Measurements from ENCODE around the gene IL1R2. TPM values are rescaled to one million over a fixed set of nuclear protein-coding genes. Genes with fewer than 3 reads are reported as not detected.
"Not testable (repeated sequence)": the region's sequence is repeated elsewhere in the genome, so short reads cannot be mapped to it uniquely, and the experiment has no call there.

The IL1R2 gene
- total and polyA plus RNA-seq, 2 experiments from 2014 or later, result not detected

DNA sequence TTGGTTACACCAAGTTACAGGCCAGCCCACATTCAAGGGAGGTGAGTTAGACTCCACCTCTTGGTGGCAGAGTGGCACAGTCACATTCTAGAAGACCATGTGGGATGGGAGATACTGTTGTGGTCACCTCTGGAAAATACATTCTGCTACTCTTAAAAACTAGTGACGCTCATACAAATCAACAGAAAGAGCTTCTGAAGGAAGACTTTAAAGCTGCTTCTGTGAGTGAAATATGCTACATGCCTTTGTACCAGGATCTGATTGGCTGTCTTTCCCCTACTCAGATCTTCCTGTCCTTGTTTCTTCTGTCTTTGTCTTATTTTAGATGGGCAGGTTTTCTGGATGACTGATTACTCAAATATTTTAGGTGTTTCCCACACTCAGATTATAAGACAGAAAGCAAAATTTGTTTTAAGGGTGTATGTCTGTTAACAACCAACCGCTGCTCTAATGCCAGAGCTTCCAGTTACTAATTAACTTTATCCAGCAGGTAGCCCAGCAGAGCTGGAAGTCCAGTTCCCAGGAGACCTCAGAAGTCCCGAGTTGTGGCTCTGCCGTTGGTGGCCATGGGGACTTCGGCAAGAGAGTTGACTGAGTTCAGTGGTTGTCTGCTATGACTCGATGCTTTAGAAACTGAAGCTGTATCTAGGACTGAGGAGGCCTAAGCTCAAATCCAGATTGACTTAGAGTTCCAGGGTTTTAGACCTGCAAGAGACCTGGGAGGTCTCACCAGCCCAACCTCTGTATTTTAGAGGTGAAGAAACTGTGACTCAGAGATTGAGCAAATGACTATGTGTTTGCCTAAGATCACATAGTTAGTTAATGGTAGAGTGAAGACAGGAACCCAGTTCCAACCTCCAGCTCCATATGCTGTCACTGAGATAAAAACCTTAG lies 7.4 kb downstream of the IL1R2 start:
- TF ChIP-seq, protein P1, sequence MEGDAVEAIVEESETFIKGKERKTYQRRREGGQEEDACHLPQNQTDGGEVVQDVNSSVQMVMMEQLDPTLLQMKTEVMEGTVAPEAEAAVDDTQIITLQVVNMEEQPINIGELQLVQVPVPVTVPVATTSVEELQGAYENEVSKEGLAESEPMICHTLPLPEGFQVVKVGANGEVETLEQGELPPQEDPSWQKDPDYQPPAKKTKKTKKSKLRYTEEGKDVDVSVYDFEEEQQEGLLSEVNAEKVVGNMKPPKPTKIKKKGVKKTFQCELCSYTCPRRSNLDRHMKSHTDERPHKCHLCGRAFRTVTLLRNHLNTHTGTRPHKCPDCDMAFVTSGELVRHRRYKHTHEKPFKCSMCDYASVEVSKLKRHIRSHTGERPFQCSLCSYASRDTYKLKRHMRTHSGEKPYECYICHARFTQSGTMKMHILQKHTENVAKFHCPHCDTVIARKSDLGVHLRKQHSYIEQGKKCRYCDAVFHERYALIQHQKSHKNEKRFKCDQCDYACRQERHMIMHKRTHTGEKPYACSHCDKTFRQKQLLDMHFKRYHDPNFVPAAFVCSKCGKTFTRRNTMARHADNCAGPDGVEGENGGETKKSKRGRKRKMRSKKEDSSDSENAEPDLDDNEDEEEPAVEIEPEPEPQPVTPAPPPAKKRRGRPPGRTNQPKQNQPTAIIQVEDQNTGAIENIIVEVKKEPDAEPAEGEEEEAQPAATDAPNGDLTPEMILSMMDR (IDR thresholded peaks at IDR 0.05; ENCODE audit: low read depth, low read length), result no peak
- no peak overlapping the region for H3K4me3 ChIP-seq
- H3K27ac ChIP-seq, result no peak overlapping the region
- H3K9me3 ChIP-seq (ENCODE audit: low read depth), result no peaks in the 10 kb centered on the region
- H3K4me1 ChIP-seq (ENCODE audit: low read depth), result no peaks in the 10 kb centered on the region
- no peak for DNase-seq (ENCODE audit: low read depth in 1 of 2, low spot score in 1 of 2)
- H3K27me3 ChIP-seq, result no peaks in the 10 kb centered on the region
- no peaks in the 10 kb centered on the region for H3K36me3 ChIP-seq

DNA sequence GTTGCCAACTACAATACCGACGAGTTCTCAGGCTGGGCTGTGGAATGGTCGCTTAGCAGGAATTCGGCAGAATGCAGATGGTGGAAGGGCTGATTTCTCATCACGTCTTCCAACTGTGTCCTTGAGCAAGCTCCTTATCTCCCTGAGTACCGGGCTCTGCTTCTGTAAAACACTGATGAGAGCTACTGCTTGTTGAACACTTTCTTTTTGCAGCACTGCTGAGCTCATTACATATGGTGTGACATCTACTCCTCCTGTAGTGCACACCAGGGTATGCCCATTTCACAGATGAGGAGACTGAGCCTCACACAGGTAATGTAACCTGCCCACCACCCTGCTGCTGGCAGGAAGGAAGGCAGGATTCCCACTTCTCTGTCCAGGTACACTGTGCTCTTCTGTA lies 8.3 kb downstream of the IL1R2 start:
- TF ChIP-seq, protein P1 (IDR thresholded peaks at IDR 0.05; ENCODE audit: low read depth, low read length), result no peak
- Histone ChIP-seq H3K27me3 (no peaks in the 10 kb centered on the region), H3K4me1 (ENCODE audit: low read depth) (no peaks in the 10 kb centered on the region), H3K4me3 (no peak overlapping the region), H3K27ac (no peak overlapping the region), H3K36me3 (no peaks in the 10 kb centered on the region), H3K9me3 (ENCODE audit: low read depth) (no peaks in the 10 kb centered on the region)
- DNase-seq (ENCODE audit: low read depth in 1 of 2, low spot score in 1 of 2), result no peak

DNA sequence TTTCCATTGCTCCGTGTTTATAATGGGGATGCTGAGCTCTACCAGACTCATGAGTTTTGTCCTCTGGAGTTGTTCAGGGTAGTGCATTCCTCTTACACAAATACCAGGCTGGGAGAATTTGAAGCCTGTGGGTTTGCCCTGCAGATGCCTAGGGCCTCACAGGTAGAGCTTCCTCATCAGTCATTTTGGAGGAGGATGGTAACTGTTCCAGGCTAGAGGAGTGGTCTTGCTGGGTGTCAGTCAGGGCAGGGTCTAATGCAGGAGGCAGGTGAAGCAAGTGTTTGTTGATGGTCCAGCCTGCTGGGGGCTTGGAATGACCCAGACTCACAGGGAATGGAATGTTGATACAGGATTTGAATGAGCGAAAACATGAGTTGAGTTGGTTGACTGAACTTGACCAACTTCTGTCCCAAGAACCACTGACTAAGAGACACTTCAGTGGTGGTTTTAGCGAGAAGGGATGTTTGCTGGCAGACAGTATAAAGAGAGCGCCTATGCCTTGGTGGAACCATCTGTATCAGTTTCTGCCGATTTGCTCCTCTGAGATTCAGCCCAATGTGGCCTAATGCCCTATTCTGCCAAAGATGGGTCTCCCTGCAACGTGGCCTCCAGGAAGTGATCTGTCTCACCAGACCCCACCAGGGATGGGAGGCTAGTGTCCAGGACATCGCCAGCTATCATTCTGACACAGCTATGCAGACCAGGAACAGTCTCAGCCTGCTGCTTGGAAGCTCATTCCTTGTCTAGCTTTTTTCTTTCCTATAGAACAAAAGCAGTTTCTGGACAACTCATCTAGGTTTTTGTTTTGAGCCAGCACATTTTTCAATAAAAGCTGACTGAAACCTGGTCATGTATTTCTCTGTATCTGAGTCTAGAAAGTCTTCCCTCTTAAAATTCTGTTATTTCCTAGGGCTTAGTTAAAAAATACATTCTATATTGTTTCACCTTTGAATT lies 9.3 kb downstream of the IL1R2 start:
- TF ChIP-seq, protein P1 (IDR thresholded peaks at IDR 0.05; ENCODE audit: low read depth, low read length), result no peak
- H3K27ac ChIP-seq, result no peak overlapping the region
- H3K9me3 ChIP-seq (ENCODE audit: low read depth), result no peaks in the 10 kb centered on the region
- no peak for DNase-seq (ENCODE audit: low read depth in 1 of 2, low spot score in 1 of 2)
- no peaks in the 10 kb centered on the region for H3K36me3 ChIP-seq
- no peak overlapping the region for H3K4me3 ChIP-seq
- no peaks in the 10 kb centered on the region for H3K4me1 ChIP-seq (ENCODE audit: low read depth)
- H3K27me3 ChIP-seq, result no peaks in the 10 kb centered on the region

DNA sequence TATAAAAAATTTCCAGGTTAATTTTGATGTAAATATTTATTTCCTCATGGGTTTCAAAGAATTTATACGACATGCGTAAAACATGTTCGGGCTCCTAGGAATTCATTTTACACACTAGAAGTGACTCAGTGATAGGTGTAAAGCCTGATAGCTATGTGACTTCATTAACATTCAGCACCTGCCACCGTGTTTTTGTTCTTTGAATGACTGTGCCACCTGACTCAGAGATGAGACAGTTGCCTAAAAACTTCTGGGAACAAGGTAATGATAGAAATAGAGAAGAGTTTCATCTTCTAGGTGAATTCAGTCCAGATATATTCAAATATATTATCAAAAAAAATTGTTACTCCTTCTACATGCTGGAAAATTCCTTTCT lies 10.0 kb downstream of the IL1R2 start:
- Histone ChIP-seq H3K9me3 (ENCODE audit: low read depth) (no peaks in the 10 kb centered on the region), H3K4me1 (ENCODE audit: low read depth) (no peaks in the 10 kb centered on the region), H3K36me3 (no peaks in the 10 kb centered on the region), H3K27me3 (no peaks in the 10 kb centered on the region), H3K27ac (no peak overlapping the region), H3K4me3 (no peak overlapping the region)
- no peak for DNase-seq (ENCODE audit: low read depth in 1 of 2, low spot score in 1 of 2)
- TF ChIP-seq, protein P1 (IDR thresholded peaks at IDR 0.05; ENCODE audit: low read depth, low read length), result no peak

DNA sequence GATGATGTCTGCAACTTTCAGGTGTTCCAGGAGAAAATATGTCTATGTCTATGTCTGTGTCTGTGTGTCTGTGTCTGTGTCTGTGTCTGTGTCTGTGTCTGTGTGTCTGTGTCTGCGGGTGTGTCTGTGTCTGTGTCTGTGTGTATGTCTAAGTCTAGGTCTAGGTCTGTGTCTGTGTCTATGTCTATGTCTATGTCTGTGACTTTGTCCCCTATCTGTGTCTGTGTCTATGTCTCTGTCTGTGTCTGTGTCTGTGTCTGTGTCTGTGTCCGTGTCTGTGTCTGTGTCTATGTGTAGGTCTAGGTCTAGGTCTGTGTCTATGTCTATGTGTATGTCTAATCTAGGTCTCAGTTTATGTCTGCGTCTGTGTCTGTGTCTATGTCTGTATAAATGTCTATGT lies 10.5 kb downstream of the IL1R2 start:
- Histone ChIP-seq H3K9me3 (ENCODE audit: low read depth) (no peaks in the 10 kb centered on the region), H3K27ac (no peak overlapping the region), H3K27me3 (no peaks in the 10 kb centered on the region), H3K4me1 (ENCODE audit: low read depth) (no peaks in the 10 kb centered on the region), H3K36me3 (no peaks in the 10 kb centered on the region), H3K4me3 (no peak overlapping the region)
- no peak for DNase-seq (ENCODE audit: low read depth in 1 of 2, low spot score in 1 of 2)
- TF ChIP-seq, protein P1 (IDR thresholded peaks at IDR 0.05; ENCODE audit: low read depth, low read length), result no peak

DNA sequence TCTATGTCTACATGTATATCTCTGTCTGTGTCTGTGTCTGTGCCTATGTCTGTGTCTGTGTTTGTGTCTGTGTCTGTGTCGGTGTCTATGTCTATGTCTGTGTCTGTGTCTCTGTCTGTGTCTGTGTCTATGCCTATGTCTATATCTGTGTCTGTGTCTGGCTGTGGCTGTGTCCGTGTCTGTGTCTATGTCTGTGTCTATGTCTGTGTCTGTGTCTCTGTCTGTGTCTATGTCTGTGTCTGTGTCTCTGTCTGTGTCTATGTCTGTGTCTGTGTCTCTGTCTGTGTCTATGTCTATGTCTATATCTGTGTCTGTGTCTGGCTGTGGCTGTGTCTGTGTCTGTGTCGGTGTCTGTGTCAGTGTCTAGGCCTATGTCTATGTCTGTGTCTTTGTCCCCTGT lies 11.1 kb downstream of the IL1R2 start:
- H3K36me3 ChIP-seq; H3K4me3 ChIP-seq; H3K9me3 ChIP-seq (ENCODE audit: low read depth); DNase-seq (ENCODE audit: low read depth in 1 of 2, low spot score in 1 of 2); H3K27ac ChIP-seq; H3K27me3 ChIP-seq; H3K4me1 ChIP-seq (ENCODE audit: low read depth): not testable (repeated sequence)
